MM.1S (cell line): ENCODE measurements around the gene DPP10.

Experiments used
- DNase-seq: peaks from one replicate; pipeline ENCODE4 v3.0.0-alpha.2; 2015
- H2AFZ ChIP-seq: fragments of 300-600 bp; sonication (generic); 2 replicates; pipeline ENCODE4 v1.6.0; 2016; ENCODE audit warnings: antibody characterized with exemption, low read length
- H3F3A ChIP-seq: fragments of 300-600 bp; sonication (generic); 2 replicates; pipeline ENCODE4 v1.6.1; 2016; ENCODE audit warnings: mild to moderate bottlenecking, antibody characterized with exemption, low read length, moderate library complexity, mixed read lengths; ENCODE audit not compliant: insufficient read depth
- H3K27ac ChIP-seq: fragments of 300-600 bp; sonication (generic); 2 replicates; pipeline ENCODE4 v1.5.1; 2016; ENCODE audit warnings: mild to moderate bottlenecking, low read length
- H3K27me3 ChIP-seq: fragments of 300-600 bp; sonication (generic); replicated peaks from 2 replicates; pipeline ENCODE4 v1.6.0; 2016; ENCODE audit warnings: low read length; ENCODE audit not compliant: insufficient read depth
- H3K36me3 ChIP-seq: fragments of 300-600 bp; sonication (generic); replicated peaks from 2 replicates; pipeline ENCODE4 v1.6.1; 2016; ENCODE audit warnings: mild to moderate bottlenecking, low read length, mixed read lengths; ENCODE audit not compliant: insufficient read depth
- H3K4me1 ChIP-seq: fragments of 300-600 bp; sonication (generic); 2 replicates; pipeline ENCODE4 v1.6.1; 2016; ENCODE audit warnings: low read length, mixed read lengths
- H3K4me2 ChIP-seq: fragments of 300-600 bp; sonication (generic); 2 replicates; pipeline ENCODE4 v1.6.0; 2016; ENCODE audit warnings: low read depth, low read length
- H3K4me3 ChIP-seq: fragments of 300-600 bp; sonication (generic); 2 replicates; pipeline ENCODE4 v1.5.1; 2016; ENCODE audit warnings: low read length, mixed read lengths
- H3K79me2 ChIP-seq: fragments of 300-600 bp; sonication (generic); 2 replicates; pipeline ENCODE4 v1.6.1; 2016; ENCODE audit warnings: mixed run types, low read length, mixed read lengths
- H3K9ac ChIP-seq: fragments of 300-600 bp; sonication (generic); 2 replicates; pipeline ENCODE4 v1.6.1; 2016; ENCODE audit warnings: low read length, mixed read lengths
- H3K9me2 ChIP-seq: fragments of 300-600 bp; sonication (generic); replicated peaks from 2 replicates; pipeline ENCODE4 v1.6.1; 2016; ENCODE audit warnings: mild to moderate bottlenecking, low read length, mixed read lengths; ENCODE audit not compliant: insufficient read depth
- H3K9me3 ChIP-seq: fragments of 300-600 bp; sonication (generic); replicated peaks from 2 replicates; pipeline ENCODE4 v1.6.1; 2016; ENCODE audit warnings: mild to moderate bottlenecking, low read length, mixed read lengths; ENCODE audit not compliant: insufficient read depth
- H4K20me1 ChIP-seq: fragments of 300-600 bp; sonication (generic); 2 replicates; pipeline ENCODE4 v1.6.1; 2016; ENCODE audit warnings: mild to moderate bottlenecking, low read length, moderate library complexity, mixed read lengths; ENCODE audit not compliant: insufficient read depth
- CTCF ChIP-seq: fragments of 300-600 bp; sonication (generic); IDR thresholded peaks from 2 replicates; pipeline ENCODE4 v1.5.1; 2016; ENCODE audit warnings: antibody characterized with exemption, low read length, mixed read lengths
- EZH2 ChIP-seq: fragments of 300-600 bp; sonication (generic); optimal IDR thresholded peaks from 2 replicates; pipeline ENCODE3; 2017; ENCODE audit warnings: low read depth, mild to moderate bottlenecking, antibody characterized with exemption, low read length, mixed read lengths
- EZH2phosphoT487 ChIP-seq: fragments of 300-600 bp; sonication (generic); IDR thresholded peaks from 2 replicates; pipeline ENCODE4 v1.6.1; 2018; ENCODE audit warnings: antibody characterized with exemption, low read length

Gene DPP10

DNA sequence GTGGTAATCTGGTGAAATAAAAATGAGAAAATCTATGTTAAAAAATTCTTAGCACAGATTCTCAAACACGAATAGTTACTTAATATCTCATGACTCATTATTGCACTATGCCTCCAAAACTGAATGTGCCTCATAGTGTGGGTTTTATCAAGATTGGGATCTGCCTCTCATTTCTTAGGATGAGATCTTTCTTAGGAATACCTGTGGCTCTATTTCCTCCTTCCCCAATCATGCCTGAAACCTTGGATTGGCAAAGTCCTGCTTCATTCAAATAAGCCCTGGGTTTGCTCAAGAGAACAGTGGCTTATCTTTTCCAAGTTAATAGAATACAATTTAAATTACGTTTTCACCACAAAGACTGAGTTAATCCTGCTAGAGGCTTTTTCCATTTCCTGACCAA, 100.3 kb downstream of the DPP10 start:
- Histone ChIP-seq H3K9ac (no peak overlapping the region), H2AFZ (no peak overlapping the region), H4K20me1 (no peaks in the 10 kb centered on the region), H3K4me2 (no peak overlapping the region), H3K79me2 (no peaks in the 10 kb centered on the region), H3F3A (no peaks in the 10 kb centered on the region), H3K36me3 (no peaks in the 10 kb centered on the region), H3K9me3 (no peaks in the 10 kb centered on the region), H3K4me1 (no peaks in the 10 kb centered on the region), H3K27ac (no peak overlapping the region), H3K4me3 (no peak overlapping the region), H3K27me3 (no peaks in the 10 kb centered on the region), H3K9me2 (no peaks in the 10 kb centered on the region)
- no peak for DNase-seq
- no peak for TF ChIP-seq CTCF
- no peak for TF ChIP-seq EZH2phosphoT487
- TF ChIP-seq EZH2, result no peak

- TF ChIP-seq EZH2, result no peak
- TF ChIP-seq CTCF, result no peak
- no peak for TF ChIP-seq EZH2phosphoT487
- Histone ChIP-seq H3K9ac (no peak overlapping the region), H3K4me3 (no peak overlapping the region), H3K27me3 (no peaks in the 10 kb centered on the region), H3K9me3 (no peaks in the 10 kb centered on the region), H4K20me1 (no peaks in the 10 kb centered on the region), H3K4me1 (no peaks in the 10 kb centered on the region), H3K79me2 (no peaks in the 10 kb centered on the region), H3K27ac (no peak overlapping the region), H3F3A (no peaks in the 10 kb centered on the region), H2AFZ (no peak overlapping the region), H3K4me2 (no peak overlapping the region), H3K9me2 (no peaks in the 10 kb centered on the region), H3K36me3 (no peaks in the 10 kb centered on the region)
- DNase-seq, result no peak
These were observed 100.9 kb downstream of the DPP10 start for GRCh38 chr2:114543236-114543766.

DNA sequence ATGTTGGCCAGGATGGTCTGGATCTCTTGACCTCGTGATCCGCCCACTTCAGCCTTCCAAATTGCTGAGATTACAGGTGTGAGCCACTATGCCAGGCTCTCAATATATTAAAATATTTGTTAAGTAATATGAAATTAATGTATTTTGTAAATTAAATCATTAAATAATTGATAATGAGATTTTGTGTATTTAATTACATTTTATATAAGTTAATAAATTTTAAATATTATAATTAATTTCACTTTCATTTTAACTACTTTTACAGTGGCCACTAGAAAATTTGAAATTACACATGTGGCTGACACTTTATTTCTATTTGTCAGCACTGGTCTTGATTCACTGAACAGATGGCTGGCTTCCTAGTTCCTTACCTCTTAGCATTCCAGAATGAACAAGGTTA, 102.6 kb downstream of the DPP10 start:
- H3F3A ChIP-seq, result no peaks in the 10 kb centered on the region
- H3K27ac ChIP-seq, result no peak overlapping the region
- no peaks in the 10 kb centered on the region for H3K9me3 ChIP-seq
- no peak overlapping the region for H2AFZ ChIP-seq
- H3K4me3 ChIP-seq, result no peak overlapping the region
- H3K9ac ChIP-seq, result no peak overlapping the region
- no peaks in the 10 kb centered on the region for H3K9me2 ChIP-seq
- H4K20me1 ChIP-seq, result no peaks in the 10 kb centered on the region
- H3K4me2 ChIP-seq, result no peak overlapping the region
- DNase-seq, result no peak
- H3K36me3 ChIP-seq, result no peaks in the 10 kb centered on the region
- no peaks in the 10 kb centered on the region for H3K79me2 ChIP-seq
- no peaks in the 10 kb centered on the region for H3K4me1 ChIP-seq
- no peak for TF ChIP-seq EZH2
- TF ChIP-seq CTCF, result no peak
- no peak for TF ChIP-seq EZH2phosphoT487
- no peaks in the 10 kb centered on the region for H3K27me3 ChIP-seq
